ENCODE results near the gene VSNL1. TPM values are rescaled to one million over a fixed set of nuclear protein-coding genes. Genes with fewer than 3 reads are reported as not detected.
A peak's percentile ranks its signal among the peaks of the same experiment; 100 is the strongest.

The VSNL1 gene
- total RNA-seq, 1 donor from 2014 or later, result 19.2 TPM

- intact Hi-C loops (cut with DNase I), result no loop called here
- TF ChIP-seq POLR2A (IDR thresholded peaks at IDR 0.05) (no peak), POLR2AphosphoS5 (IDR thresholded peaks at IDR 0.05; ENCODE audit: insufficient read depth in 1 of 2, low read depth in 1 of 2) (no peak), CTCF (IDR thresholded peaks at IDR 0.05) (no peak)
- H3K27me3 ChIP-seq, result no peaks in the 10 kb centered on the region
- H3K9me3 ChIP-seq, result no peaks in the 10 kb centered on the region
- no peak overlapping the region for H3K27ac ChIP-seq
- peaks cover 13% of the 10 kb centered on the region for H3K4me1 ChIP-seq
- H3K36me3 ChIP-seq, result no peaks in the 10 kb centered on the region
- no peak overlapping the region for H3K4me3 ChIP-seq
- DNase-seq (ENCODE audit: extremely low spot score in 2 of 2), result no peak
Measured at GRCh38 chr2:17617955-17618354, 77.5 kb downstream of the VSNL1 start.

- Histone ChIP-seq H3K9me3 (no peaks in the 10 kb centered on the region), H3K36me3 (no peaks in the 10 kb centered on the region), H3K4me1 (peaks cover 13% of the 10 kb centered on the region), H3K4me3 (no peak overlapping the region), H3K27ac (no peak overlapping the region), H3K27me3 (no peaks in the 10 kb centered on the region)
- intact Hi-C loops (cut with DNase I), result no loop called here
- no peak for DNase-seq (ENCODE audit: extremely low spot score in 2 of 2)
- no peak for TF ChIP-seq POLR2AphosphoS5 (IDR thresholded peaks at IDR 0.05; ENCODE audit: insufficient read depth in 1 of 2, low read depth in 1 of 2)
- TF ChIP-seq CTCF (IDR thresholded peaks at IDR 0.05), result no peak
- TF ChIP-seq POLR2A (IDR thresholded peaks at IDR 0.05), result no peak
Measured at GRCh38 chr2:17620280-17620679, 79.8 kb downstream of the VSNL1 start.

GRCh38 chr2:17620841-17621240 is 80.3 kb downstream of the VSNL1 start:
- peak overlapping the region; percentile 53 for H3K27ac ChIP-seq
- H3K4me3 ChIP-seq, result no peak overlapping the region
- H3K27me3 ChIP-seq, result no peaks in the 10 kb centered on the region
- H3K36me3 ChIP-seq, result no peaks in the 10 kb centered on the region
- DNase-seq (ENCODE audit: extremely low spot score in 2 of 2), result no peak
- TF ChIP-seq POLR2AphosphoS5 (IDR thresholded peaks at IDR 0.05; ENCODE audit: insufficient read depth in 1 of 2, low read depth in 1 of 2) (peak in 1 of 2 donors; percentile 68), POLR2A (IDR thresholded peaks at IDR 0.05) (no peak), CTCF (IDR thresholded peaks at IDR 0.05) (no peak)
- intact Hi-C loops (cut with DNase I), result no loop called here
- H3K9me3 ChIP-seq, result no peaks in the 10 kb centered on the region
- peaks cover 13% of the 10 kb centered on the region for H3K4me1 ChIP-seq

GRCh38 chr2:17621781-17622180 is 81.3 kb downstream of the VSNL1 start:
- TF ChIP-seq POLR2A (IDR thresholded peaks at IDR 0.05) (no peak), POLR2AphosphoS5 (IDR thresholded peaks at IDR 0.05; ENCODE audit: insufficient read depth in 1 of 2, low read depth in 1 of 2) (no peak), CTCF (IDR thresholded peaks at IDR 0.05) (no peak)
- peaks cover 13% of the 10 kb centered on the region for H3K4me1 ChIP-seq
- H3K4me3 ChIP-seq, result no peak overlapping the region
- intact Hi-C loops (cut with DNase I), result no loop called here
- no peak for DNase-seq (ENCODE audit: extremely low spot score in 2 of 2)
- H3K36me3 ChIP-seq, result no peaks in the 10 kb centered on the region
- no peaks in the 10 kb centered on the region for H3K9me3 ChIP-seq
- H3K27ac ChIP-seq, result no peak overlapping the region
- H3K27me3 ChIP-seq, result no peaks in the 10 kb centered on the region

GRCh38 chr2:17625446-17625845 is 85.0 kb downstream of the VSNL1 start:
- no peaks in the 10 kb centered on the region for H3K9me3 ChIP-seq
- TF ChIP-seq POLR2A (IDR thresholded peaks at IDR 0.05) (no peak), CTCF (IDR thresholded peaks at IDR 0.05) (no peak), POLR2AphosphoS5 (IDR thresholded peaks at IDR 0.05; ENCODE audit: insufficient read depth in 1 of 2, low read depth in 1 of 2) (no peak)
- intact Hi-C loops (cut with DNase I), result no loop called here
- H3K36me3 ChIP-seq, result no peaks in the 10 kb centered on the region
- H3K27ac ChIP-seq, result no peak overlapping the region
- no peak overlapping the region for H3K4me3 ChIP-seq
- H3K4me1 ChIP-seq, result peaks cover 4% of the 10 kb centered on the region
- no peaks in the 10 kb centered on the region for H3K27me3 ChIP-seq
- no peak for DNase-seq (ENCODE audit: extremely low spot score in 2 of 2)

Measured in vagina (tissue), 2 donors.